ENCODE measurements around the gene ATF6. TPM values are rescaled to one million over a fixed set of nuclear protein-coding genes. Genes with fewer than 3 reads are reported as not detected.

ATF6 gene
- total and polyA plus RNA-seq, 12 donors, result 2.6 to 20.9 (median 15.2) TPM

DNA sequence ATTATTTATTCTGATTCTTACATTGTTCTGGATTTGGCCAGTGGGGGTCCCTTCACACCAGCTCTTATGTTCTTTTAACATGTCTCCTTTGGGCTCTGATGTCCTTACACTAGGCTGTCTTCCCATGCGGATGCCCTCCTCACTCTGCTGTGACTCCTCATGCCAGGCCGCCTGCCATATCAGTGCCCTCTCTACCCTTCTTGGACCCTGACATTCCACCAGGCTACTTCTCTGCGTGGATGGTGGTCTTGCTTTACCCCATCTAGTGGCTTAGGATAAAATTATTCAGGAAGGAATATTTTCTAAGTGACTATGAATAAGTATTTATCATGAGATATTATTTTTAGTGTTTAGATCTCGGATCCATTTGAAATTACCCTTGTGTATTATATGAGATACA lies 21.2 kb downstream of the ATF6 start:
- no peak for DNase-seq
- H3K4me3 ChIP-seq, result no peak overlapping the region
- H3K36me3 ChIP-seq, result peaks cover 0 to 98% (median 21%) of the 10 kb centered on the region in 9 donors
- no peaks in the 10 kb centered on the region for H3K4me1 ChIP-seq
- no peaks in the 10 kb centered on the region for H3K9me3 ChIP-seq
- TF ChIP-seq CTCF (IDR thresholded peaks at IDR 0.05), result peak in 2 of 9 donors; percentile 9 to 16
- intact Hi-C loops (cut with DNase I), result no loop called here
- no peaks in the 10 kb centered on the region for H3K27me3 ChIP-seq
- WGBS, 2 donors, result 78 to 80% methylated on average over 4 of the region's 4 CpGs
- H3K27ac ChIP-seq, result no peak overlapping the region
- no peak for ATAC-seq

- Histone ChIP-seq H3K36me3 (peaks cover 0 to 98% (median 12%) of the 10 kb centered on the region in 9 donors), H3K27me3 (no peaks in the 10 kb centered on the region), H3K4me1 (no peaks in the 10 kb centered on the region), H3K9me3 (no peaks in the 10 kb centered on the region), H3K4me3 (no peak overlapping the region), H3K27ac (no peak overlapping the region)
- 92 to 98% methylated on average over 4 of the region's 4 CpGs for WGBS, 2 donors
- TF ChIP-seq CTCF (IDR thresholded peaks at IDR 0.05), result no peak
- DNase-seq (no peak), ATAC-seq (no peak)
- intact Hi-C loops (cut with DNase I), result loop anchor here in 4 of 10 donors (5.0 kb wide), 3 partner anchors 232 to 602 kb away; partner anchors contain the start of gene OLFML2B (in 1 of the 4)
Observed at GRCh38 chr1:161790587-161791317, 24.6 kb downstream of the ATF6 start.

DNA sequence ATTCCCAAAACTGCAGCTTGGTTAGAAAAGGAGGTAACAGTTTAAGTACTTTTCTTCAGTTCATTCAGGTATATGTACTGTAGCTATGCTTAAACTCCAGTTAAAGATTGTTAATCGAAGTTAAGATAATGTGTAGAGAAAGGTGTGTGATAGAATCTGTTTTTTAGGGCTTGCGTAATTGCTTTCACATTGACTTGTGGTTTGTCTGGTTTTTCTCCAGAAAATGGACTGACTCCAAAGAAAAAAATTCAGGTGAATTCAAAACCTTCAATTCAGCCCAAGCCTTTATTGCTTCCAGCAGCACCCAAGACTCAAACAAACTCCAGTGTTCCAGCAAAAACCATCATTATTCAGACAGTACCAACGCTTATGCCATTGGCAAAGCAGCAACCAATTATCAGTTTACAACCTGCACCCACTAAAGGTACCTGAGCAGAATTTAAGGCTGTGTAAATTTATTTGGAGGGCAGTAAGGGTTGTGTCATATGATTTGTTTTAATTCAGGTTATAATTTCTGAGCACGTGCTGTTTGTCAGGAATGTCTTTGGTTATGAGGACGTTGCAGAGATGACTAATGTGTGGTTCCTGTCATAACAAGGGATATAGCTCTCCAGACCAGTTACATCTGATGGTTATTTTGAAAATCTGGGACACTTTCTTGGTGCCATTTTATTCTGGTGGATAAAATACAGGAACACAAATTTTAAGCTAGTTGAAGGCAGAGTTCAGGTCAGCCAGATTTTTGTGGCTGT lies 26.0 kb downstream of the ATF6 start:
- DNase-seq (no peak), ATAC-seq (no peak)
- H3K27me3 ChIP-seq, result no peaks in the 10 kb centered on the region
- intact Hi-C loops (cut with DNase I), result loop anchor here in 8 of 10 donors (2.0 to 5.0 kb wide), 4 partner anchors 230 to 600 kb away; partner anchors contain the start of gene OLFML2B (in 1 of the 8)
- no peak overlapping the region for H3K27ac ChIP-seq
- 90 to 92% methylated on average over 5 of the region's 5 CpGs for WGBS, 2 donors
- no peak overlapping the region for H3K4me3 ChIP-seq
- no peaks in the 10 kb centered on the region for H3K4me1 ChIP-seq
- TF ChIP-seq CTCF (IDR thresholded peaks at IDR 0.05), result no peak
- H3K9me3 ChIP-seq, result no peaks in the 10 kb centered on the region
- H3K36me3 ChIP-seq, result peaks cover 0 to 98% (median 14%) of the 10 kb centered on the region in 9 donors

- peak; percentile 16 to 75 (median 62) for TF ChIP-seq CTCF (IDR thresholded peaks at IDR 0.05)
- WGBS, 2 donors, result 39 to 41% methylated on average over 3 of the region's 3 CpGs
- H3K36me3 ChIP-seq, result peaks cover 0 to 98% (median 21%) of the 10 kb centered on the region in 9 donors
- H3K4me3 ChIP-seq, result no peak overlapping the region
- no peaks in the 10 kb centered on the region for H3K27me3 ChIP-seq
- H3K9me3 ChIP-seq, result no peaks in the 10 kb centered on the region
- H3K4me1 ChIP-seq, result no peaks in the 10 kb centered on the region
- DNase-seq (peak in 1 of 2 donors; percentile 11), ATAC-seq (peak in 7 of 8 donors; percentile 21 to 66 (median 45))
- H3K27ac ChIP-seq, result no peak overlapping the region
- intact Hi-C loops (cut with DNase I), result loop anchor here in 9 of 10 donors (1.0 to 5.0 kb wide), 6 partner anchors 230 to 600 kb away; partner anchors contain the start of gene OLFML2B (in 1 of the 9)
Observed at GRCh38 chr1:161792740-161793139, 26.6 kb downstream of the ATF6 start.

All from heart right ventricle (tissue), 16 donors.